DOHH2 (cell line): Measurements from ENCODE around the gene EPHB2.

Source experiments
- CTCF ChIP-seq: fragments of 200-600 bp; sonication (generic); IDR thresholded peaks from one replicate; pipeline ENCODE4 v1.5.1; 2014; ENCODE audit warnings: antibody characterized with exemption, mild to moderate bottlenecking, low read depth, low read length; ENCODE audit not compliant: poor library complexity, severe bottlenecking
- EZH2phosphoT487 ChIP-seq: fragments of 200-600 bp; sonication (generic); IDR thresholded peaks from 2 replicates; pipeline ENCODE4 v1.6.1; 2017; ENCODE audit warnings: borderline replicate concordance, mild to moderate bottlenecking, antibody characterized with exemption, low read length, moderate library complexity, mixed read lengths

- TF ChIP-seq CTCF, result no peak
- TF ChIP-seq EZH2phosphoT487, result no peak
Observed at GRCh38 chr1:22815421-22816066, 104.9 kb downstream of the EPHB2 start.
